HG02610 (cell line): ENCODE data around the gene CD99.

Experiments
- ATAC-seq: cut with Tn5 transposase; IDR thresholded peaks from one replicate; pipeline ENCODE4 v1.9.1; 2021; ENCODE audit warnings: mild to moderate bottlenecking, moderate library complexity; ENCODE audit not compliant: unreplicated experiment

The CD99 gene, protein sequence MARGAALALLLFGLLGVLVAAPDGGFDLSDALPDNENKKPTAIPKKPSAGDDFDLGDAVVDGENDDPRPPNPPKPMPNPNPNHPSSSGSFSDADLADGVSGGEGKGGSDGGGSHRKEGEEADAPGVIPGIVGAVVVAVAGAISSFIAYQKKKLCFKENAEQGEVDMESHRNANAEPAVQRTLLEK

DNA sequence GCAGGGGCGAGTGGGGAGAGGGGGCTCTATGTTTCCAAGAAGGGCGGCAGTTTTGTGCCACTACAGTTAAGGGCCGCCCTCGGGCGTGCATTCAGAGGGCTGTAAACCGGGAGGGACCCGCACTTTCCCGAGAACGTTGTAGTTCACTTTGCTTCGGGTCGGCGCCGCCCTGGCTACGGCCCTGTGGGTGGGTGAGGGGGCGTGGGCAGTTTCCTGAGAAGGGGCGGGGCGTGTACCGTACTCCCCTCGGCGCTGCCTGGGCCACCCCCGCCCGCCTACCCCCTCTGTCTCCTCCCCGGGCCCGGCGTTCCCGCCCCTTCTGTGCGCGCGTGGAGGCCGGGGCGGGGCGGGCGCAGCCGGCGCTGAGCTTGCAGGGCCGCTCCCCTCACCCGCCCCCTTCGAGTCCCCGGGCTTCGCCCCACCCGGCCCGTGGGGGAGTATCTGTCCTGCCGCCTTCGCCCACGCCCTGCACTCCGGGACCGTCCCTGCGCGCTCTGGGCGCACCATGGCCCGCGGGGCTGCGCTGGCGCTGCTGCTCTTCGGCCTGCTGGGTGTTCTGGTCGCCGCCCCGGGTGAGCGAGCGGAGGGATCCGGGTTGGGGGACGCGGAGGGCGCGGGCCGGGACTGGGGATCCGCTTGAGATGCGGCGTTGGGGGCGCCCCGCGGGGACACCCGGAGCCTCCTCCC, at the start of gene CD99:
Gene CD99, plus strand, starts transcription at position 440 of the 687 bp plus-strand sequence. Its CDS starts 66 bp downstream, at position 506.
- ATAC-seq, result peak; percentile 92

DNA sequence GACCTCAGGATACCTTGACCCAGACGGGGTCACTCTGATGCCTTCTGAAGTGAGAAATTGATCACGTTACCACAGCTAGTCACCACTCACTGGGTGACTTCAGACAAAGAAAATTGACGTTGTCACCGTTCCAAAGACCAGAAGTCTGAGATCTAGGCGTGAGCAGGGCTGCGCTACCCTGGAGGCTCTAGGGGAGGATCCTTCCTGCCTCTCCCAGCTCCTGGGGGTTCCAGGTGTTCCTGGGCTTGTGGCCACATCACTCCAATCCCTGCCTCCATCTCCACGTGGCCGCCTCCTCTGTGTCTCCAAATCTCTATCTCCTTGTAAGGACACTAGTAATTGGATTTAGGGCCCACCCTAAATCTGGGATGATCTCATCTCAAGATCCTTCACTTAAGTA, 48.9 kb upstream of the CD99 start:
- ATAC-seq, result no peak

- no peak for ATAC-seq
These were observed 48.3 kb upstream of the CD99 start for GRCh38 chrX:2642791-2643190.

GRCh38 chrX:2643880-2644279, 47.2 kb upstream of the CD99 start:
- no peak for ATAC-seq

GRCh38 chrX:2645563-2645962, 45.5 kb upstream of the CD99 start:
- ATAC-seq, result no peak

DNA sequence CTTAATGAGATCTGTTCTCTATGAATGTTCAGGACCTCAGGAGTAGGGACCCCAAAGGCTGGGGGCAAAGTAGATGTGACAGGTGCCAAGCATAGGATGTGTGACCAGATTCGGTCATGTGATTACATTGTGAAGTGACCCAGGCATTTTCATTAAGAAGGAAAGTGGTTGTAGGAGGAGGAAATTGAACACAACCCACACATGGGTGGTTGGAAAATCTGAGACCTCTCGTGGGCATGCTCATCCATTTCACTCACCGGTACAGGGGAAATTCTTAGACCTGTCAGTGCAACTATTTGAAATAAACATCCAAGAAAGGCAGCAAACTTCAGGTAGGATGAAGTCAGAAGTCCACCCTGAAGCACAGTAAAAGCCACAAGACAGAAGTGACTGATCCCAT, 43.5 kb upstream of the CD99 start:
- ATAC-seq, result no peak

DNA sequence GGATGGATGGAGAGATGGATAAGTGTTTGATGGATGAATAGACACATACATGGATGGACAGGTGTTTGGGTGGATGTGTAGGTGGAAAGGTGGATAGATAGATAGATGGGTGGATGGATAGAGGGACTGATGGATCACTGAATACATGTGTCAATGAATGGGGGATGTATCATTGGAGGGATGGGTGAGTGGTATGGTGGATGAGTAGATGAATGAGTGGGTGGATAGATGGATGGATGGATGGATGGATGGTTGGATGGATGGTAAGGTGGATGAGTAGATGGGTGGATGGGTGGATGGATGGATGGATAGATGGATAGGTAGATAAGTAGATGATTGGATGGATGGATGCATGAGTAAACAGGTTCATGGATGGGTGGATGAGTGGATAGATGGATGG, 41.1 kb upstream of the CD99 start:
- no peak for ATAC-seq

GRCh38 chrX:2650865-2651264, 40.2 kb upstream of the CD99 start:
- ATAC-seq, result no peak

- no peak for ATAC-seq
These were observed 39.0 kb upstream of the CD99 start for GRCh38 chrX:2652106-2652505.

DNA sequence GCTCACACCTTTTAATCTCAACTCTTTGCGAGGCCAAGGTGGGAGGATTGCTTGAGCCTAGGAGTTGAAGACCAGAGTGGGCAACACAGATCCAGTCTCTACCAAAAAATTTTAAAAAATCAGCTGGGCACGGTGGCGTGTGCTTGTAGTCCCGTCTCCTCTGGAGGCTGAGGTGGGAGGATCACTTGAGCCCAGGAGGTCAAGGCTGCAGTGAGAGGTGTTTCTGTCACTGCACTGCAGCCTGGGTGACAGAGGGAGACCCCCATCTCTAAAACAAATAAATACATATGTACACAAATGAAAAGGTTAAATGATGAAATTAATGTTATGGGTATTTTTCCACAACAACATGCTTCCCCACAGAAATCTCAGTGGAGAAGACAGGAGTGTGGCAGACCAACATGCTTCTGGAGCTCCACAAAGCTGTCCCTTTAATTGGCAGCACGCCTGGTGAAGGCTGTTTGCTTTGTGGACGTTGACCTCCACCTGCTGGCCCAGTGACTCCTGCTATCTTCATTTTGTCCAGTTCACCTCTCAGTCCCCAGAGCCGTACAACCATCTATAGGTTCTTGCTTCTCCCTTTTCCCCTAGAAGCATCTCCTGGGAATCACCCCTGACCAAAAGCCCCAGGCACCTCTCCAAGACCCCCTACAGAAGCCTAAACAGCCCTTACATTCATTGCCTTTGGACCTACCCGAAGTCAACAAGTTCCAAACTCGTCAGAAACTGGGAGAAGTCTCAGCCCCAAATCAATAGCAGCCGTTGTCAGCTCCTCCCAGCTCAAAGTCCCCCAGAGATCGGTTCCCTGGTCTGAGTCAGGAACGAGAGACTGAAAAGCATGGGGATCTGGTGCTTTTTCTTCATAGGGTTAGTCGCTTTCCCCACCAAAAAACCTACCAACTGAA, 36.4 kb upstream of the CD99 start:
- no peak for ATAC-seq

DNA sequence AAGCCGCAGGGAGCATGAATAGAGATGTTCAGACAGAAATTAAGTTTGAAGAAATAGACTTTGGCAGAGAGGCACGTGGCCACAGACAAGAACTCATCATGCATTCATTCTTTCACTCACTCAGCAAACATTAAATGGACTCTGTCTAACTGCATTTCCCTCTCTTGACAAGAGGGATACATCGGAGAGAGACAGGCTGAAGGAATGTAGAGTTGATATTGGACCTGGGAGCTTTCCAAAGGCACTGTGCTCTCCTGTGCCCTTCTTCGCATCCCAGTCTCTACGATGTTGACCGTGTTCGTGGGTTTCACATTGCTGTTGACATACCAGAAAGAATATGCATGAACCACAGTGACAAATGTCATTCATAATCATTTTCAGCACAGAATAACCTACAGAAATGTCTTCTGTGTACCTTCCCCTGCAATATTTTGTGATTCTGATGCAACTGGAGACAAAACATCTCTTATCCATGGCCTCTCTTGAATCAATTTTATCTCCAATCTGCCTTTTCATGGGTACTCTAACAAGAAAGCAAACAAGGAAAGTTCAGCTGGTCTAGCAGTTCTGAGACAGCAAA, 34.7 kb upstream of the CD99 start:
- ATAC-seq, result no peak

DNA sequence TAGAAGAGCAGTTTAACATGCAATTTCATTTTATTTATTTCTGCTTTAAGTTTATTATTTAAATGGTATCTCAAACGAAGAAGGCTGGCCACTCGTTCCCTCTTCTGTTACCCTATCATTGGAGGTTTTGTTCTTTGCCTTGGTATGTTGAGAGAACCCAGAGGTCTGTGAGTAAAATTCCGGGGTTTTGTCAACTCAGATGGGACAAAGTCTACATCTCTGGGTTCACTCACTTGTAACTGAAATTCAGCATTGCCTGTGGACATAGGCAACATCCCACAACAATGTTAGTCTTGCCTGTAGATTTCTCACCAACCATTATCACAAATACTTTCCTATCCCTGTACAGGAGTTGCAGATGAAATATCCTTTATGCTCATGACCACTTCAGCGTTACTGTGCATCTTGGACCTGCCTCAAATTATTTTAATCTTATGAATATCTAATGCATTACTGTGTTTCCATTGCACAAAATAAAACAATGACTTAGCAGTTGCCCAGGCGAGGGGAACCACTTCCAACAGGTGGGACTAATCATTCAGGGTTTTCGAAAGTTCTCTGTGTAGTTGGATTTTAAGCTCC, 33.5 kb upstream of the CD99 start:
- no peak for ATAC-seq

DNA sequence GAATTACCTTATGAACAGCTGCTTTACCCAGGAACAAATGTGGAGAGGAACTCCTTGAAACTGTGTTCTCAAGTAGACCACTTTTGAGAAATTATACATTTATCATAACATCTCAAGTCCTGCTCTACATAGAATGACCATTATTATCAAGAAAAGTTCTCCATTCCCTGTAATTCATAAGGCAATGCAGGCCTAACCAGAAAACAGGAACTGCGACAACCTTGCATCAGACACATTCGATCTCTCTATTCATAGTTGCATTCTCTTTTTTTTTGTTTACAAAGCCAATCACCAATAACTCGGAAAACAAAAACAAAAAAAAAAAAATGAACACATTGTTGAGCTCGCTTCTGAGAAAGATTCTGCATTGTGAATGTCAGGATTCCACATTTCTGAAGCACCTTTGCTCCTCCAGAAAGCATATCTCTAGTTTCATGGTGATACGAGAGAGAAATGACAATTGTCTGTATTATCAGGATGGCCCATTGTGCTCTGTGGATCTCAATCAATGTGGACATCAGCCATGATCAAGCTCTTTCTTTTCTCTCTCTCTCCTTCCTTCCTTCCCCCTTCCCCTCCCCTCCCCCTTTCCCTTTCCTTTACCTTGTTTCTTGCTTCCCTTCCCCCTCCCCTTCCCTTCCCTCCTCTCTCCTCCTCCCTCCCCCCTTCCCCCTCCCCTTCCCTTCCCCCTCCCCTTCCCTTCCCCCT, 32.4 kb upstream of the CD99 start:
- ATAC-seq, result no peak

GRCh38 chrX:2662586-2662985, 28.5 kb upstream of the CD99 start:
- ATAC-seq, result no peak

DNA sequence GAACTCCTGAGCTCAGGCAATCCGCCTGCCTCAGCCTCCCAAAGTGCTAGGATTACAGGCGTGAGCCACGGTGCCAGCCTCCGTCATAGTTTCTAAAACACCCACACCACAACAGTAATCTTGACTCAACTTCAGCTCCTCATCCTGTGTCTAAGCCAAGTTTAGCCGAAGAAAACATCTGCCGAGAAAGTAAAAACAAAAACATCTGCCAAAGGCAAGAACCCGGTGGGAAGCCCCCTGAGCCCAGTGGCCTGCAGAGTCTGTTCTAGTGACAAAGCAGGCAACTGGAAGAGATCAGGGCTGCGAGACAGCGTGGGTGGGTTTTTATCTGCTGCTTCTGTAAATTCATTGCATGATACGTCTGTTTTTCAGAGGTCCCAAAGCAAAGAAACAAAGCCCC, 26.6 kb upstream of the CD99 start:
- ATAC-seq, result no peak

DNA sequence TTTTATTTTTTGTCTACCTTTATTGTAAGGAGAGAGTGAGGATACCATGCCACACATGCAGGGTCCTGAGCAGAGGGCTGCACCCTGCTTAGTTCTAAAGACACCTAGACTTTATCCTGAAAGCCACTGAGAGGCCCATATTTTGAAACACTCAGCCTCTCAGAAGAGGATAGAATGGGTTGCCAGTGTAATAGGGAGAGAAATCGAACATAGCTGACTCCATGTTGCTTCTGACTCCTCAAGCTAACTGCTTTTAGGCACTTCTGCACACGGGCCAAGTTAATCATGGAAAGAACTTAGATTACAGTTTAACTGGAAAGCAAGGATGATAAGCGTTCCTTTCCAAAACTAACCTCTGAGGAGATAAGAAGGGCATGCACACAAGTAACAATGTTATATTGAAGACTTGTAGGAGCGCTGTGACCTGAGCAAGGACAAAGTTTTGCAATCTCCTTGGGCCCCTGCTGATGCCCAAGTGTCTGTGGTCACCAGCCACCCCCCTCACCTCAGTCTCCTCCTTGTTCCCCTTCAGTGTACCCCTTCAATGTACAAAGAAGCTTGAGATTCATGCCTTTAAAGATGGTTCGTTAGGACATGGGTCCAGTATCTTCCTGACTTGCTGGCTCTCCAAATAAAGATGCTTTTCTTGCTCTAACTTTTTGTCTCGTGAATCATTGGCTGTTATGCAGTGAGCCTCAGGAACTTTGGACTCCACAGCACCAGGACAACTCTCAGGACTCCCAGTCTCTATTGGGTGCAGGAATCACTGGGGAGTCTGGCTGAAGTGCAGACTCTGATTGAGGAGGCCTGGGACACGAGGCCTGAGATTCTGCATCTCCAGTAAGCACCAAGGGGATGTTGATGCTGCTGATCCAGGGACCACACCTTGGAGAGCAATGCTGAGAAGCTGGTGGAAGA, 25.4 kb upstream of the CD99 start:
- no peak for ATAC-seq

- ATAC-seq, result no peak
These were observed 24.6 kb upstream of the CD99 start for GRCh38 chrX:2666491-2666890.

GRCh38 chrX:2670978-2671377, 20.1 kb upstream of the CD99 start:
- ATAC-seq, result no peak

- ATAC-seq, result no peak
These were observed 19.0 kb upstream of the CD99 start for GRCh38 chrX:2672084-2672483.
